ENCODE results near the gene ZNF831. TPM values are rescaled to one million over a fixed set of nuclear protein-coding genes. Genes with fewer than 3 reads are reported as not detected.

Gene ZNF831
- total RNA-seq, 2 donors from 2014 or later, result 3.3 to 5.7 TPM

DNA sequence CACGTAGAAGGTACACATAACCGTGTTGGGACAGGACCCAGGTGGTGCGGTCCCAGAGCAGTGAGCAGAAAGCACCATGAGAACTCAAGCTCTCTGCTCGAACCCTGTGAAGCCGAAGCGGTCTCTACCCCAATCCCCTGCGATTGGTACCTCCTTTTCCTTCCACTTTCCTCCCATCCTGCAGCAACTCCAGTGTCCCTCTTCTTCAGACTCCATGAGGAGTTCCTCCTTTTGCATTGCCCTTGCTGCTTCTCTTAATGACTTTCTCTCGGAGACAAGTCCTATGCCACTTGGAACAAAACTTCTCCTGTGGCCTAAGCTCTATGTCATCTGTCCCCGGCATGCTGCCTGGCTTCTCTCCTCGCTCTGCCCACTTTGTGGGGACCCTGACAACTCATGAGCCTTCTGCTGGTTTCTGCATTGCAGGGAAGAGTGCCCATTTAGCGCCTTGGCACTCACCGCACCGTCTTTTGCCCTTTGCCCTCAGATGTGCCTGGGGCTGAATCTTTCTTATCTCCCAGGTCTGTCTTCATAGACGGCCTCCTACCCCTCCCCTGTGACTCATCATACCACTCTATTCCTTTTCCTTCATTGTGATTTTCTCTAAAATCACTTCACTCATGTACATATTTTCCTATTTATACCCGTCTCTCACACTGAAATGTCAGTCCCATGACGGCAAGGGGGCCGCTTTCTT, 9.2 kb upstream of the ZNF831 start:
- H3K4me3 Mint-ChIP-seq, result no peak overlapping the region
- H3K27me3 Mint-ChIP-seq, result peaks cover 8 to 10% of the 10 kb centered on the region in 2 donors
- peaks cover 46 to 47% of the 10 kb centered on the region in 2 donors for H3K4me1 Mint-ChIP-seq (ENCODE audit: low read depth in 2 of 2)
- peak overlapping the region; percentile 8 to 23 for H3K27ac Mint-ChIP-seq
- ATAC-seq (no peak), DNase-seq (ENCODE audit: low spot score) (no peak)
- no peaks in the 10 kb centered on the region for H3K9me3 Mint-ChIP-seq
- H3K36me3 Mint-ChIP-seq, result no peaks in the 10 kb centered on the region

DNA sequence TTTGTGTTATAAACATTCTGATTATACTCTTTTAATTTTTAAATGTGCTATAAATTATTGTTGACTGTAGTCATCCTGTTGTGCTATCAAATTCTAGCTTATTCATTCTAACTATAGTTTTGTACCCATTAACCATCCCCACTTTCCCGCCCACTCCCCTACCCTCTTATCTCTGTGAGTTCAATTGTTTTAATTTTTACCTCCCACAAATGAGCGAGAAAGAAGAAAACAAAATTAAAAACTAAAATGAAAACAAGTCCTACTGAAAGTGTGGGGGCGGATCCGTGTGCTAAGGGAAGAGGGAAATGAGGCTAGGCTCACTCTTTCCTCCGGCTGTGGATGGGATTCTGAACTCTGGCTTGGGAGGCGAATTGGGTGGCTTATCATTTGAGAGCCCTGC, 6.6 kb upstream of the ZNF831 start:
- ATAC-seq (no peak), DNase-seq (ENCODE audit: low spot score) (no peak)
- no peaks in the 10 kb centered on the region for H3K36me3 Mint-ChIP-seq
- H3K4me3 Mint-ChIP-seq, result no peak overlapping the region
- no peaks in the 10 kb centered on the region for H3K9me3 Mint-ChIP-seq
- peaks cover 54 to 55% of the 10 kb centered on the region in 2 donors for H3K4me1 Mint-ChIP-seq (ENCODE audit: low read depth in 2 of 2)
- H3K27ac Mint-ChIP-seq, result peak overlapping the region in 1 of 2 donors; percentile 71
- H3K27me3 Mint-ChIP-seq, result peaks cover 8 to 10% of the 10 kb centered on the region in 2 donors

DNA sequence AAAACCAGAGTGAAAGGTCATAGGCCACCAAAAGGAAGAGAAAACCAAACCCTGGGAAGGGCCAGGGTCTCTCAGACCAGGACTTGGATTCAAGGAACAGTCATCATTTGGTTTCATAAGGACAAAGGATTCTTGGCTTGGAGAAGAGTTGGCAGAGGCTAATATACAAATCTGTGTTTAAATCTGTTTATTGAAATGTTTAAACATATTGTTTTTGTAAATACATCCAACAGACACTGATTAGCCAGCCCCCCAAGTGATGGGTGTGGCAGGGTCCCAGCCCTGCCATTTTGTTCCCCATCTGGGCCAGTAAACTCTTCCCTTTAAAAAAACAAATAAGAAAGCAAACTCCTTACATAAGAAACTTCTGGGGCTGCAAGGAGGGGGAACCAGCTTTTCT, 6.1 kb upstream of the ZNF831 start:
- H3K27me3 Mint-ChIP-seq, result peaks cover 8% of the 10 kb centered on the region in 2 donors
- H3K4me1 Mint-ChIP-seq (ENCODE audit: low read depth in 2 of 2), result peaks cover 52 to 55% of the 10 kb centered on the region in 2 donors
- DNase-seq (ENCODE audit: low spot score) (no peak), ATAC-seq (no peak)
- peak overlapping the region in 1 of 2 donors; percentile 71 for H3K27ac Mint-ChIP-seq
- H3K9me3 Mint-ChIP-seq, result no peaks in the 10 kb centered on the region
- H3K4me3 Mint-ChIP-seq, result no peak overlapping the region
- H3K36me3 Mint-ChIP-seq, result no peaks in the 10 kb centered on the region

DNA sequence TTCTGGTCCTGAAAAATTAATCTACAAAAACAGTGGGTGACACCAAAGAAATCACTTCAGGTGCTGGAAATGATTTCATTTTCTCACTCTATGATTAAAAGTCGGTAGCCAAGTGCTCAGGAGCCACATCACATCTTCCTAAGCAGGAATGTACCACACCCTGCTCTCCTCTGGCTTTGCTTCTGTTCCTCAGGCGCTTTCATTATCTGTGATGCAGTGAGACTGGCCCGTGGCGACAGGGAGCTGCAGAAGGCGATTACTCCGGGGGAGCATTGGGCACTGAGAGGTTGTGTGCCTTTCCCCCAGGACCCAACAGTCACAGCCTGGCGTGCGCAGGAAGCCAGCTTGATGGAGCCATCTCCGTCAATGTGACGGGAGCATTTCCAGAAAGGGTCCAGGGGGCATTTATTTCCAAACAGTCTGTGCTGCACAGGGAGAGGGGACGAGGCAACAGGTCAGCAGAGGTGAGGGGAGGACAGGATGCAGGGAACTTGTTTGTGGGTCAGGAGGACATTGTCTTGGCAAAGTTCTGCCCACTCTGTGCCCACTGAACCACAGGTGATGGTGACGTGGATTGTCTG, 5.6 kb upstream of the ZNF831 start:
- Mint-ChIP-seq H3K27ac (peak overlapping the region; percentile 24 to 71), H3K9me3 (no peaks in the 10 kb centered on the region), H3K36me3 (no peaks in the 10 kb centered on the region), H3K4me1 (ENCODE audit: low read depth in 2 of 2) (peaks cover 52 to 55% of the 10 kb centered on the region in 2 donors), H3K4me3 (no peak overlapping the region), H3K27me3 (peaks cover 8% of the 10 kb centered on the region in 2 donors)
- ATAC-seq, result no peak
- DNase-seq (ENCODE audit: low spot score), result no peak

DNA sequence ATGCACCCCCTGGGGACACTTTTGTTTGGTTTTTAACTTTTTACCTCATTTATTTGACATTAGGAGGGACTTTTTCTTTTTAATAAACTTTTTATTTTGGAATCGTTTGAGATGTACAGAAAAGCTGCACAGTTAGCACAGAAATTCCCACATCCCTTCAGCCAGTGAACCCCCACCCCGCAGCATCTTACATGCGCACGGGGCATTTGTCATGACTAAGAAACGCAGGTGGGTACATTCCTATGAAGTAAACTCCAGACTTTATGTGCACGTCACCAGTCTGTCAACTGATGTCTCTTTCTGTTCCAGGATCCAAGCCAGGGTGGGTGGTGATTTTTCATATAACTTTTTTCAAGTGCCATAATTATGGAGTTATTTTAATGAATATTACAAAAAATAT, 4.9 kb upstream of the ZNF831 start:
- Mint-ChIP-seq H3K27me3 (peaks cover 8% of the 10 kb centered on the region in 2 donors), H3K36me3 (no peaks in the 10 kb centered on the region), H3K4me1 (ENCODE audit: low read depth in 2 of 2) (peaks cover 57 to 58% of the 10 kb centered on the region in 2 donors), H3K4me3 (no peak overlapping the region), H3K9me3 (no peaks in the 10 kb centered on the region), H3K27ac (peak overlapping the region in 1 of 2 donors; percentile 97)
- DNase-seq (ENCODE audit: low spot score) (no peak), ATAC-seq (no peak)

- H3K9me3 Mint-ChIP-seq, result no peaks in the 10 kb centered on the region
These were observed 4.5 kb upstream of the ZNF831 start for GRCh38 chr20:59159091-59159490.

DNA sequence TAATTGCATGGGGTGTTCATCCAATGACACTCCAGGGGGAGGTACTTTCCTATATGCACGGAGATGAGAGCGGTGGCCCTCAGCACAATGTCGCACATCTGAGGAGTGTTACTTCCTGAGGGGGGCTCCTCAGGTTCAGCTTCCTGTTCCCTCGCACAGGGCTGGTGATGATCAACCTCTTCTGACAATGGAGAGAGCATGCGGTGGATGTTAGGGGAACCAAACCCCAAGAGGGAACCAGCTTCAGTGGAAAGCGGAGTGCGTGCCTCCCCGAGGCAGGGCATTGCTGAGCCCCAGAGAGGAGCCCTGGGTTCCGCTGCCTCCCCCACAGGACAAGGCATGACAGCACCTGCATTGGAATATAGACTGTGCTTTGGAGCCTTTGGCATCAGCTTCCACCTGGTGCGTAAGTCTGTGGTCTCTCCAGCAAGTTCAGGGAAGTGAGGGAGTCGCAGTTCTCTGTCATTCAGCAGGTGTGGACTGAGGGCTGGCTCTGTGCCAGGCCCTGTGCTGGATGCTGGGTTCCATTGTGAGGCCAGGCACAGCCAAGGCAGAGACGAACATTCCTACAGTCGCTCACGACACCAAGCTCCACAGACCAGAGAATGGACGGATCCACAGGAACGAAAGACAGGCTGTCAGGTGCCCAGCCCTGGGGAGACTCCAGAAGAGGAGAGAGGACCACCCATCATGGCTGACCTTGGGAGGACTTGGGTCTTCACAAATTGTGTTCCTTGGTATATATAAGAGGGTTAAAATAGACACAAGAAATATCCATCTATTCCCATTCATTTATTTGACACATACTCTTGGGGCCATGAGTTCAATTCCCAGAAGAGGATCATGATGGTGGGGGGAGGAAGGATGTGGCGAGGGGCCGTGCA, 3.9 kb upstream of the ZNF831 start:
- Mint-ChIP-seq H3K27me3 (peaks cover 4% of the 10 kb centered on the region in 2 donors), H3K36me3 (no peaks in the 10 kb centered on the region), H3K4me3 (peak overlapping the region; percentile 91), H3K27ac (peak overlapping the region; percentile 97 to 99), H3K9me3 (no peaks in the 10 kb centered on the region), H3K4me1 (ENCODE audit: low read depth in 2 of 2) (peaks cover 57 to 59% of the 10 kb centered on the region in 2 donors)
- ATAC-seq, result peak; percentile 94 to 97
- DNase-seq (ENCODE audit: low spot score), result peak; percentile 83

More at GRCh38 chr20:59159091-59159490, 4.5 kb upstream of the ZNF831 start:
- peak overlapping the region; percentile 97 to 99 for H3K27ac Mint-ChIP-seq
- H3K4me3 Mint-ChIP-seq, result peak overlapping the region; percentile 91
- H3K27me3 Mint-ChIP-seq, result peaks cover 8% of the 10 kb centered on the region in 2 donors
- DNase-seq (ENCODE audit: low spot score) (no peak), ATAC-seq (peak in 1 of 2 donors; percentile 9)
- H3K36me3 Mint-ChIP-seq, result no peaks in the 10 kb centered on the region
- peaks cover 57 to 60% of the 10 kb centered on the region in 2 donors for H3K4me1 Mint-ChIP-seq (ENCODE audit: low read depth in 2 of 2)

- ATAC-seq, result peak in 1 of 2 donors; percentile 18
- peak overlapping the region; percentile 91 for H3K4me3 Mint-ChIP-seq
- H3K27ac Mint-ChIP-seq, result peak overlapping the region; percentile 97 to 99
- no peaks in the 10 kb centered on the region for H3K9me3 Mint-ChIP-seq
- H3K36me3 Mint-ChIP-seq, result no peaks in the 10 kb centered on the region
- no peak for DNase-seq (ENCODE audit: low spot score)
- no peaks in the 10 kb centered on the region for H3K27me3 Mint-ChIP-seq
- peaks cover 61 to 62% of the 10 kb centered on the region in 2 donors for H3K4me1 Mint-ChIP-seq (ENCODE audit: low read depth in 2 of 2)
These were observed 3.1 kb upstream of the ZNF831 start for GRCh38 chr20:59160389-59161115.

DNA sequence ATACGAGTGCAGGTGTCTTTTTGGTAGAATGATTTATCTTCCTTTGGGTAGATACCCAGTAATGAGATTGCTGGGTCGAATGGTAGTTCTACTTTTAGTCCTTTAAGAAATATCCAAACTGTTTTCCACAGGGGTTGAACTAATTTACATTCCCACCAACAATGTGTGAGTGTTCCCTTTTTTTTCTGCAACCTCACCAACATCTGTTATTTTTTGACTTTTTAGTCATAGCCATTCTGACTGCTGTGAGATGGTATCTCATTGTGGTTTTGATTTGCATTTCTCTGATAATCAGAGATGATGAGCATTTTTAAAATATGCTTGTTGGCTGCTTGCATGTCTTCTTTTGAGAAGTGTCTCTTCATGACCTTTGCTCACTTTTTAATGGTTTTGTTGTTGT, 1.9 kb upstream of the ZNF831 start:
- DNase-seq (ENCODE audit: low spot score) (no peak), ATAC-seq (no peak)
- peak overlapping the region; percentile 91 for H3K4me3 Mint-ChIP-seq
- no peaks in the 10 kb centered on the region for H3K27me3 Mint-ChIP-seq
- H3K36me3 Mint-ChIP-seq, result no peaks in the 10 kb centered on the region
- peak overlapping the region; percentile 97 to 99 for H3K27ac Mint-ChIP-seq
- peaks cover 73% of the 10 kb centered on the region in 2 donors for H3K4me1 Mint-ChIP-seq (ENCODE audit: low read depth in 2 of 2)
- no peaks in the 10 kb centered on the region for H3K9me3 Mint-ChIP-seq

DNA sequence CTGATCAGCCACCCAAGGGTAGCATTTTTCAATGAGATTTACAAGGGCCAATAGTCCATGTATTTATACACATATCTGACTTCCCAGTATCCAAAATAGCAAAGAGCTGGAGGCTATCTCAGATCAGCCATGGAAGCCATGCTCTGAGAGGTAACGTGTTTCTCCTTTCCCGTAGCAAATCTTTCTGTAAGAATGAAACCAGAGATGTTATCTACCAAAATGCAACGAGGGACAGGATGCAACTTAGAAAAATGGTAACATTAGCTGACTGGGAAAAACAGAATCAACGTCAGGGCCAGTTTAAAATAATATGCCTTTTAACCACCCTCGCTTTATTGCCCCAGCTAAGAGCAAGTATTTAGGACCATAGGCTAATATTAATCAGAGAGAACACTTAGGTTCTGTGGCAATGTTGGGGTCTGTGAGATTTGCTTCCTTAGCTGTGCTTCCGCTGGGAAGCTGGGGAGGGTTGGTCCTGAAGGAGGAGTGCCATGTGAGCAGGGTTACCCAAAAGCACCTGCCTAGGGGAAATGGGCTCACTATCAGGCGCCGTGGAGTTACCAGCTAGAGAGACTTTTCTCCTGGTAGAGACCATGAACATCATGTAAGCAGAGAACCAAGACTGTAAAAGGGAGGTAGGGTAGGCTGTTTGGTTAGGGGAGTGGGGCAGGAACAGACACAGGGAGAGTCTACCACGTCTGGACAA, 1.2 kb downstream of the ZNF831 start:
- Mint-ChIP-seq H3K4me3 (peak overlapping the region; percentile 91), H3K27ac (peak overlapping the region; percentile 97 to 99), H3K4me1 (ENCODE audit: low read depth in 2 of 2) (peaks cover 70 to 93% of the 10 kb centered on the region in 2 donors), H3K27me3 (no peaks in the 10 kb centered on the region), H3K9me3 (no peaks in the 10 kb centered on the region), H3K36me3 (peaks cover 5% of the 10 kb centered on the region)
- ATAC-seq, result peak in 1 of 2 donors; percentile 20
- no peak for DNase-seq (ENCODE audit: low spot score)

DNA sequence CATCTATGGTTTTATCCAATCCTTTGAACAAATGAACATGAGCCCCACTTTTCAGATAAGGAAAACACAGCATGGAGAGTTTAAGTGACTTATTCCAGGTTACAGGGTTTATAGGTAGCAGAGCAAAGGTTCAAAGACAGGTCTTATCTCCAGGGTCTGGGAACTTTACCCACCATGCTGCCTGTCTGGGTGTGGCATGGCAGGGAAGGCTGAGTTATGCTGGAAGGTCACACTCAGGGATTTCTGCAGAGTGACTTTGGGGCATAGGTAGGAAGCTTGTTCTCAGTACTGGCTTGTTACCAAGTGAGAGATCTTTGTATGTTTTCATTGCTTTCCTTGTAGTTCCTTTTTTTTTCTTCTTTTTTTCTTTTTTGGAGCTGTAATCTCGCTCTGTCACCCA, 1.8 kb downstream of the ZNF831 start:
- H3K4me1 Mint-ChIP-seq (ENCODE audit: low read depth in 2 of 2), result peaks cover 67 to 93% of the 10 kb centered on the region in 2 donors
- peak overlapping the region; percentile 97 to 99 for H3K27ac Mint-ChIP-seq
- no peaks in the 10 kb centered on the region for H3K27me3 Mint-ChIP-seq
- DNase-seq (ENCODE audit: low spot score) (no peak), ATAC-seq (peak in 1 of 2 donors; percentile 24)
- H3K9me3 Mint-ChIP-seq, result peaks cover 2% of the 10 kb centered on the region
- peak overlapping the region; percentile 91 for H3K4me3 Mint-ChIP-seq
- peaks cover 11% of the 10 kb centered on the region for H3K36me3 Mint-ChIP-seq

GRCh38 chr20:59165891-59166709, 2.5 kb downstream of the ZNF831 start:
- DNase-seq (ENCODE audit: low spot score), result no peak
- Mint-ChIP-seq H3K27ac (peak overlapping the region; percentile 97 to 99), H3K4me3 (peak overlapping the region; percentile 91)

More at GRCh38 chr20:59165891-59166709, 2.5 kb downstream of the ZNF831 start:
- peaks cover 12% of the 10 kb centered on the region for H3K36me3 Mint-ChIP-seq
- peak; percentile 69 to 73 for ATAC-seq
- H3K9me3 Mint-ChIP-seq, result peaks cover 3% of the 10 kb centered on the region
- H3K27me3 Mint-ChIP-seq, result no peaks in the 10 kb centered on the region
- peaks cover 67 to 93% of the 10 kb centered on the region in 2 donors for H3K4me1 Mint-ChIP-seq (ENCODE audit: low read depth in 2 of 2)
